Activated CD8-positive, alpha-beta memory T cell treated with anti-CD3 and anti-CD28 coated beads for 1 hour (primary cell): ENCODE results near the gene SKI.
"Not testable (repeated sequence)": the region's sequence is repeated elsewhere in the genome, so short reads cannot be mapped to it uniquely, and the experiment has no call there.

ENCODE experiments used
- DNase-seq, 2 donors: peaks; one replicate each; pipeline ENCODE4 v3.0.0-alpha.2; 2020; ENCODE audit warnings: low read depth in 1 of 2; ENCODE audit errors: extremely low read depth in 1 of 2

SKI gene

GRCh38 chr1:2257245-2257627 lies 29.1 kb downstream of the SKI start:
- DNase-seq, result no peak

GRCh38 chr1:2258122-2258681 lies 30.1 kb downstream of the SKI start:
- no peak for DNase-seq

GRCh38 chr1:2258996-2259395 lies 30.9 kb downstream of the SKI start:
- DNase-seq, result peak; percentile 37 to 48

- DNase-seq, result no peak
Observed at GRCh38 chr1:2259668-2260402, 31.7 kb downstream of the SKI start.

- not testable (repeated sequence) for DNase-seq
Observed at GRCh38 chr1:2260470-2260869, 32.4 kb downstream of the SKI start.

GRCh38 chr1:2260917-2261316 lies 32.8 kb downstream of the SKI start:
- no peak for DNase-seq

GRCh38 chr1:2261476-2262395 lies 33.6 kb downstream of the SKI start:
- not testable (repeated sequence) for DNase-seq

GRCh38 chr1:2266301-2266975 lies 38.3 kb downstream of the SKI start:
- DNase-seq, result no peak

- no peak for DNase-seq
Observed at GRCh38 chr1:2267051-2267830, 39.1 kb downstream of the SKI start.

GRCh38 chr1:2267862-2268261 lies 39.7 kb downstream of the SKI start:
- no peak for DNase-seq

GRCh38 chr1:2268285-2269056 lies 40.4 kb downstream of the SKI start:
- no peak for DNase-seq

GRCh38 chr1:2269193-2269921 lies 41.2 kb downstream of the SKI start:
- no peak for DNase-seq

- DNase-seq, result no peak
Observed at GRCh38 chr1:2269922-2270259, 41.8 kb downstream of the SKI start.

- no peak for DNase-seq
Observed at GRCh38 chr1:2270260-2271100, 42.4 kb downstream of the SKI start.

- no peak for DNase-seq
Observed at GRCh38 chr1:2271211-2271721, 43.1 kb downstream of the SKI start.

GRCh38 chr1:2271841-2272655 lies 43.9 kb downstream of the SKI start:
- no peak for DNase-seq
